Right kidney (tissue), 9 donors: ENCODE results near the gene DIAPH3.
"Not testable (repeated sequence)": the region's sequence is repeated elsewhere in the genome, so short reads cannot be mapped to it uniquely, and the experiment has no call there.

Source experiments
- DNase-seq: peaks from one replicate; pipeline ENCODE4 v3.0.0-alpha.2; 2016
- long read RNA-seq, 8 donors: transcript quantifications; one replicate each; lab custom pipeline, GENCODE V29; 2026

Gene DIAPH3
- long read RNA-seq, donor 1, partial matches to known transcripts = 0 of 1 reads
- long read RNA-seq, donor 1, other reads (novel, unspliced or antisense) = 0 of 1 reads
- long read RNA-seq, donor 2 = 0 reads
- long read RNA-seq, donor 3, partial matches to known transcripts = 0 of 1 reads
- long read RNA-seq, donor 3, other reads (novel, unspliced or antisense) = 0 of 1 reads
- long read RNA-seq, donor 4 = 0 reads
- long read RNA-seq, donor 5, full-length matches to known transcripts = 2 of 2 reads
- long read RNA-seq, donor 5, partial matches to known transcripts = 0 of 2 reads
- long read RNA-seq, donor 5, other reads (novel, unspliced or antisense) = 0 of 2 reads
- long read RNA-seq, donor 6 = 0 reads
- long read RNA-seq, donor 7, partial matches to known transcripts = 0 of 1 reads
- long read RNA-seq, donor 7, other reads (novel, unspliced or antisense) = 0 of 1 reads
- long read RNA-seq, donor 8, full-length matches to known transcripts = 2 of 2 reads
- long read RNA-seq, donor 8, partial matches to known transcripts = 0 of 2 reads
- long read RNA-seq, donor 8, other reads (novel, unspliced or antisense) = 0 of 2 reads

- peak; percentile 89 for DNase-seq
These were observed at the start of gene DIAPH3 for GRCh38 chr13:60163478-60164233. Gene DIAPH3 (minus strand): TSS chr13:60163928. CDS start chr13:60163766, 162 bp downstream.

- DNase-seq = no peak
These were observed 49.6 kb upstream of the DIAPH3 start for GRCh38 chr13:60213236-60213744.

- DNase-seq = no peak
These were observed 47.8 kb upstream of the DIAPH3 start for GRCh38 chr13:60211548-60211947.

- DNase-seq = no peak
These were observed 47.0 kb upstream of the DIAPH3 start for GRCh38 chr13:60210510-60211330.

GRCh38 chr13:60205499-60205898 lies 41.8 kb upstream of the DIAPH3 start:
- DNase-seq = not testable (repeated sequence)

GRCh38 chr13:60201286-60201685 lies 37.6 kb upstream of the DIAPH3 start:
- no peak for DNase-seq

- DNase-seq = not testable (repeated sequence)
These were observed 32.2 kb upstream of the DIAPH3 start for GRCh38 chr13:60195893-60196292.

- DNase-seq = no peak
These were observed 19.2 kb upstream of the DIAPH3 start for GRCh38 chr13:60182907-60183306.

- DNase-seq = no peak
These were observed 14.6 kb upstream of the DIAPH3 start for GRCh38 chr13:60178327-60178726.

- DNase-seq = no peak
These were observed 11.8 kb upstream of the DIAPH3 start for GRCh38 chr13:60175571-60175970.

- DNase-seq = no peak
These were observed 10.4 kb upstream of the DIAPH3 start for GRCh38 chr13:60174113-60174512.

- DNase-seq = no peak
These were observed 8.4 kb upstream of the DIAPH3 start for GRCh38 chr13:60172111-60172510.

GRCh38 chr13:60170414-60170813 lies 6.7 kb upstream of the DIAPH3 start:
- no peak for DNase-seq

GRCh38 chr13:60169239-60170031 lies 5.7 kb upstream of the DIAPH3 start:
- DNase-seq = no peak

GRCh38 chr13:60167121-60167520 lies 3.4 kb upstream of the DIAPH3 start:
- DNase-seq = no peak

- no peak for DNase-seq
These were observed 1.8 kb upstream of the DIAPH3 start for GRCh38 chr13:60165391-60166099.

- no peak for DNase-seq
These were observed 634 bp upstream of the DIAPH3 start for GRCh38 chr13:60164234-60164889.

- no peak for DNase-seq
These were observed 1.6 kb downstream of the DIAPH3 start for GRCh38 chr13:60162096-60162495.

GRCh38 chr13:60158321-60158801 lies 5.4 kb downstream of the DIAPH3 start:
- DNase-seq = peak; percentile 25

- no peak for DNase-seq
These were observed 7.8 kb downstream of the DIAPH3 start for GRCh38 chr13:60155978-60156377.
